Measurements from ENCODE around the gene TRIM3. TPM values are rescaled to one million over a fixed set of nuclear protein-coding genes. Genes with fewer than 3 reads are reported as not detected.

TRIM3 gene
- total RNA-seq, 1 donor from 2014 or later, result 31.0 TPM

GRCh38 chr11:6453152-6453551, 20.6 kb downstream of the TRIM3 start:
- TF ChIP-seq CTCF (conservative IDR thresholded peaks at IDR 0.05; ENCODE audit: low read depth, low read length), result no peak

GRCh38 chr11:6452219-6452618, 21.5 kb downstream of the TRIM3 start:
- no peak for DNase-seq (ENCODE audit: low read depth)
- TF ChIP-seq CTCF (conservative IDR thresholded peaks at IDR 0.05; ENCODE audit: low read depth, low read length), result no peak
- H3K4me3 ChIP-seq (ENCODE audit: low read depth, low read length), result no peak overlapping the region

More at GRCh38 chr11:6453152-6453551, 20.6 kb downstream of the TRIM3 start:
- no peak for DNase-seq (ENCODE audit: low read depth)
- no peak overlapping the region for H3K4me3 ChIP-seq (ENCODE audit: low read depth, low read length)

GRCh38 chr11:6448574-6448973, 25.2 kb downstream of the TRIM3 start:
- no peak overlapping the region for H3K4me3 ChIP-seq (ENCODE audit: low read depth, low read length)
- no peak for TF ChIP-seq CTCF (conservative IDR thresholded peaks at IDR 0.05; ENCODE audit: low read depth, low read length)
- DNase-seq (ENCODE audit: low read depth), result no peak

GRCh38 chr11:6443269-6444003, 30.3 kb downstream of the TRIM3 start:
- H3K4me3 ChIP-seq (ENCODE audit: low read depth, low read length), result no peak overlapping the region
- peak; percentile 90 for TF ChIP-seq CTCF (conservative IDR thresholded peaks at IDR 0.05; ENCODE audit: low read depth, low read length)
- DNase-seq (ENCODE audit: low read depth), result no peak

GRCh38 chr11:6442441-6442840, 31.3 kb downstream of the TRIM3 start:
- DNase-seq (ENCODE audit: low read depth), result no peak
- no peak for TF ChIP-seq CTCF (conservative IDR thresholded peaks at IDR 0.05; ENCODE audit: low read depth, low read length)
- no peak overlapping the region for H3K4me3 ChIP-seq (ENCODE audit: low read depth, low read length)

- no peak for DNase-seq (ENCODE audit: low read depth)
- no peak within 1 kb of the TSS for H3K4me3 ChIP-seq (ENCODE audit: low read depth, low read length)
- no peak for TF ChIP-seq CTCF (conservative IDR thresholded peaks at IDR 0.05; ENCODE audit: low read depth, low read length)
These were observed 32.8 kb downstream of the TRIM3 start, which contains the start of gene HPX for GRCh38 chr11:6440906-6441358. TSS of gene HPX (minus strand) at chr11:6440987. CDS start at chr11:6440963, 24 bp downstream.
